DMS153 treated with DMSO at 0.1 percent for 48 hours (cell line): ENCODE measurements around the gene DFFB.

Experiments used
- DNase-seq: peaks from one replicate; lab custom pipeline; 2025; ENCODE audit not compliant: unreplicated experiment; lab: John Stamatoyannopoulos, UW

DFFB gene

DNA sequence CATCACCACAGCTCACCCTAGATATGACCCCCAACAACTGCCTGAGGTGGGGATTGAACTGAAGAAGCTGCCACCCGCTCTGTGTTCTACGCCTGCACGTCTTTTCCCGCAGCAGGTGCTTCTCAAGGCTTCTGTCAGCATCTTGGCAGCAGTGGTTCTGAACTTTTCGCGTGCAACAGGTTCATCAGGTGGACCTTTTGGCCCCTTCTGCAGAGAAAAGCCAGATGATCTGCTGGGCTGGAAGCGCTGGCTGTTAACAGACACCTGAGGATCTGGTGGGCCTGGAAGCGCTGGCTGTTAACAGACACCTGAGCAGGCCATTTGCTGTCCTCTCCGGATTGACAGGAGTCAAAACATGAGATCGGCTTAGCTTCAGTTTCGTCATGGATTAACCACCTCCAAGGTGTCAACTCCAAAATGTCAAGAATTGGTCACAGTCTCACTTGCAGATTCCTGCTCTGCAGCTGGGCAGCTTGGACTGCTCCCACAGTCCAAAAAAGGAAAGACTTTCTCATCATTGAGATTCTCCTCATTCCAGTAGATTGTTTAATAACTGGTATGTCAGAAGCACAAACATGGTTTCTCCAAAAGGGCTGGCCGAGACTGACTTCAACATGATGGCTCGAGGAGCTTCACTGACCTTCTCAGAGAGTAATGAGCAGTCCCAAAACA, 38.1 kb downstream of the DFFB start:
- no peak for DNase-seq

GRCh38 chr1:3895951-3896325, 38.7 kb downstream of the DFFB start:
- no peak for DNase-seq

GRCh38 chr1:3896396-3897000, 39.2 kb downstream of the DFFB start:
- no peak for DNase-seq

- no peak for DNase-seq
Measured at GRCh38 chr1:3898475-3898735, 41.1 kb downstream of the DFFB start.

GRCh38 chr1:3898994-3899753, 41.9 kb downstream of the DFFB start:
- DNase-seq = no peak

DNA sequence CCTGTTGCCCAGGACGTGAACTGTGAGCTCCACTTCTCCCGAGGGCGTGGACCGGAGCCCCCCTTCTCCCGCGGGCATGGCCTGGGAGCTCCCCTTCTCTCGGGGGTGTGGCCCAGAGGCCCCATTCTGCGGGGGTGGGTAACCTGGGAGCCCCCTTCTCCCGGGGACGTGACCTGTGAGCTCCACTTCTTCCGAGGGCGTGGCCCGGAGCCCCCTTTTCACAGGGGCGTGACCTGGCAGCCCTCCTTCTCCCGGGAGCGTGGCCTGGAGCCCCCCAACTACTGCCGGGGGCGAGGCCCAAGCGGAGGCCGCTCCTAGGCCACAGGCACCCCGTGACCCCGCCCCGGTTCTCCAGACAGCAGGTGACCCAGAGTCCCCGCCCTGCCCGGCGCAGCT, 42.5 kb downstream of the DFFB start:
- no peak for DNase-seq

DNA sequence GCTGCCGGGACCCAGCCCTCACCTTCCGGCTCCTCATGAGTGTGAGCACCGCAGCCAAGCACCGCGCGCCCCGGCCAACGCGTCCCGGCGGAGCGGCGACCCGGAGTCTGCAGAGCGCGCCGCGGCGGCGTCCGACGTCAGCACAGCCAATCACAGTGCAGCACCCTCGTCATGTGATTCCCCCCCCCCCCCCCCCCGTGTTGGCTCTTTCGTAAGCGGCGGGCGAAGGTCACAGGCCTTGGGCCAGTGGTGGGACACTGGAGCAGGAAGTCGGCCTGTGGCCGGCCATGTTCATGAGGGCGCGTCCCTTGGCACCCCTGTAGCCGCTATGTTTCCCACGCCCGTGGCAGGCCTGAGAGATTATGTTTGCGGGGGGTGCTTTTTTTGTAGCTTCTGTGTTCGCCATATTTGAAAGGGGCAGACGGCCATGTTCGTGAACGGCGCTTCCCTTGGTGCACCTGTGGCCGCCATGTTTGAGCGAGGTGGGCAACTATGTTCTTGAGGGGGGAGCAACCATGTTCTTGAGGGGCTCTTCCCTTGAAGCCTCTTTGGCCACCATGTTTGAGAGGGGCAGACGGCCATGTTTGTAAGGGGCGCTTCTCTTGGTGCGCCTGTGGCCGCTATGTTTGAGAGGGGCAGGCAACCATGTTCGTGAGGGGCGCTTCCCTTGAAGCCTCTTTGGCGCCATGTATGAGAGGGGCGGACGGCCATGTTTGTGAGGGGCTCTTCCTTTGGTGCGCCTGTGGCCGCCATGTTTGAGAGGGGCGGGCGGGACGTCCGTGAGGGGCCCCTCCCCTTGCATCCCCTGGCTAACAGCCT, 43.1 kb downstream of the DFFB start, which contains the start of gene C1orf174:
Gene C1orf174, minus strand, starts transcription at position 123 of the 819 bp plus-strand sequence. Its CDS starts 86 bp downstream, at position 37.
- DNase-seq = peak; percentile 87

- DNase-seq = peak; percentile 91
Measured at GRCh38 chr1:3900969-3901529, 43.8 kb downstream of the DFFB start.

DNA sequence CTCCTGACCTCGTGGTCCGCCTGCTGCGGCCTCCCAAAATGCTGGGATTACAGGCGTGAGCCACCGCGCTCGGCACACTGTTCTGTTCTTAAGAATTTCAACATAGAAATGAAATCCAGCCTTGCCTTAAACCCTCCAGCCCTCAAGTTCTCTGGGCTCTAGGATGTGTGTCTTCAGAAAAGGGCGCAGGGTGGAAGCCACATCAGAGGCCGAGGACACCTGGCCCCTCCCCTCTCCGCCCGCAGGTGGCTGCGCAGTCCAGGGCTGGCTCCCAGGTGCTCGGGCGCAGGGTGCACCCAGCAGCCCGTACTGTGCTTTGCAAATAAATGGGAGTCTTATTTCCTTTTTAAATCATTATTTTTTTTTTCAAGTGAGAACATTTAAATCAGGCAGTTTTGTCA, 44.8 kb downstream of the DFFB start:
- no peak for DNase-seq

DNA sequence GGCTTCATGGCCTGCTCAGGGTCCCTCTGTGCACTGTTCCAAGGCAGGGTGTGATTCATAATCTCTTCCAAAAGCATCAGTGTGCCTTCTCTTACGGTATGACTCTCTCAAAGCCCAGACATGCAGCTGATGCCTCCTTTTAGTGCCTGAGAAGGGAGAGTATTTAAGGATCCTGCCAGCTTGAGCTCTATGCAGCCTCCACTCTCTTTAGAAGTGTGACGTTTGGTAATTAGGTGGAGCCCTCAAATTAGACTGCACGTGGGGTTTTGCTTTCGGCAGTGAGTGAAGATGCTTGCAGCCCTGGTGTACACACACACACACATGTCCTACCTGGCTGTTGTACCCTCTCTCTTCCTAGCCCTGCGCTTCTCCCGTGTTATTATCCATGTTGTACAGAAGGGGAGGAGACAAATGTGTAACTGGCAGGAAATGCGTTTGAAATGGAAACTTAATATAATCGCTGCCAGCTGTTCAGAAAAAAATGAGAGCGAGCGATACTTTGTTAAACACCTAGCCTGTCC, 45.4 kb downstream of the DFFB start:
- DNase-seq = no peak

DNA sequence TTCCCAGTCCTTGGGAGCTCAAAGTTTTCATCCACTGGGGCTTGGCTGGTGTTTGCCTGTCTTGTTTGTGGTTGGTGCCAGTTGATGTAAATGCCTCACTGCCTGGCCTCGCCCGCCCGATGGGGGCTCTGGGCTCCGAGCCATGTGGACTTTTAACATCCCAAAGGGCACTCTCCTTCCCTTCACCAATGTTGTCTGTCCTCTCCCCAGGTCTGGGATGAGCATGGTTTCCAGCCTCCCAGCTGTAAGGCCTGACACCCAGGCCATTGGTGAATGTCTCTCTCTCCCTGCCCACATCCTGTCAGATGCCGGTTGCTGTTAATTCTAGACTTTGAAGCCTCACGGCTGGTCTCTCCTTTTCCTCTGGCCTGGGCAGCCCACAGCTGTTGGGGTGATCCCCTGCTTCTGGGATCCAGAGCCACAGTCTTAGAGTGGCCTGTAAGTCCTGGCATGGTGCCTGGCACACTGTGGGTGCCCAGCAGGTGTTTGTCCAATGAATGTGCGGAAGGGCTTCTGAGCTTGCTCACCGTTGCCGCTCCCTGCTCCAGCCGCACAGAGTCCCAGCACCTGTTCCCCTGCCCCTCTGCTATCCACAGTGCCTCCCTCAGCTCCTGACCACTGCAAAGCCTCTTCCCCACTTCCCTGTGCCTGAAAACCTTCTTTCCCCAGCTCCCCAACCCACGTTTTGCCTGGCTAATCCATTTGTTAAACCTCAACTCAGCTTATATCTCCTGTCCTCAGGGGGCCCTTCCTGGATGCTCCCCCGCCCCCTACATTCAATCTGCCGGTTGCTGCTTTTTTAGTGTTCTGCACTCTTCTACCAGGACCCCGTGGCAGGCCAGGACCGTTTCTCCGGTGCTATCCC, 46.1 kb downstream of the DFFB start:
- DNase-seq = peak; percentile 32

DNA sequence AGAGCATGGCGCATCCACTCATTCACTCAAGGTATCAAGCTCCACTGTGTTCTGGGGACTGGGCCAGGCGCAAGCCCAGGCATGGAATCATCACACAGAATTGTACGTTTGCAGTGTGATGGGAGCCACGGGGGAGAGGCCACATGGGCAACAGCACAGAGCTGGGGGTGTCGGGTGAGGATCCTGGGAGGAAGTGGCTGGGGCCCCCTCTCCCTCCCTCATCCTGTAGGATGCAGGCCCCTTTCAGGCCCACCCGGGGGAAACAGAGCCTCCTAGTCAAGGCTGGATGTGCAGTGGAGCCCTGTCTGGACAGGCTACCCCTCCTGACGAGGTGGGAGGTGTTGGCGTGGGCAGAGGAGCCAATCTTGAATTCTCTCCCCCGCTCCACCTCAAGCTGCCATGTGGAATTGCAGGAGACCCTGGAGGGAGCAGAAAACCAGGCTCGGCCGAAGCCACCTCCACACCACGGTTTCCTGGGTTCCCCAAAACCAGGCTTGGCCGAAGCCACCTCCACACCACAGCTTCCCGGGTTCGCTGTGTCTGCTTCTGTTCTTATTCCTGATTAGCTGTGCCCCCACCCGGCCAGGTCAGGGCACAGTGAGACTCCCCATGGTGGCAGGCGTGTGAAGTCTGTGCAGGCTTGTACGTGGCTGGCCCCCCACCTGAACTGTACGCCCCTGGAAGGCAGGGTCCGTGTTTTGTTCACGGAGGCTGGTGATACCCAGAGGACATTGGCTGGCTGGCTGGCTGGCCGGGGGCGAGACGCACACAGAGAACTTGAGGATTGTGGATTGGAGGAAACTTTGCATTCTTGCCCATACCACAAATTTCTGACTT, 46.9 kb downstream of the DFFB start:
- DNase-seq = no peak

- DNase-seq = no peak
Measured at GRCh38 chr1:3904843-3905185, 47.5 kb downstream of the DFFB start.

DNA sequence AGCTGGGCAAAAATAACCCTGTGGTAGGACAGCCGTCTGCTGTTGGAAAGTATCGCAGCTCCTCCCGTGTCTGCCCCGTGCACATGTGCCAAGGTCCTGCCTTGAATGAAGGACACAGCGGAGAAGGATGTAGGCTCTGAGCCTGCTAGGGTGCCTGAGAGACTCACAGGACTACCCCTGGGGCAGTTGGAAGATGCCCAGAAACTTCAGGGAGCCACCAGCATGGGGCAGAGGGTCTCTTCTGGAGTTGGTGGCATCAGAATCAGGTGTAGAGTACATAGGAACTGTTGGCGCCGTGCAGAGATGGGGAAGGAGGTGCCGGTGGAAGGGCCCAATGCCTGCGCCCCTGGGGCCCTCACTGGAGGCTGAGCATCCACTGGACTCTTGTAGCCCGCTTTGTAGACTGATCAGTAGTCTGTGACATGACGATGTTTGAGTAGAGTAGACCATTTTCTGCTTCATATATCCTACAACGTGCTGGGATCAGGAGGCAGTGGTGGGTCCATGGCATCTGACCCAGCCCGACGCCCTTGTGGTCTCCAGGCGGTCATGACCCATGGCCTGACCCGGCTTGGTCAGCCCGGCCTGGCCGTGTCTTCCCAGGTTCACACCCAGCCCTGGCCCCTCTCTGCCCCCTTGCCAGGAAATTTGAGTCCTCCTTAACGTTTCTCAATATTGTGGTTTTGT, 48.1 kb downstream of the DFFB start:
- DNase-seq = no peak

- no peak for DNase-seq
Measured at GRCh38 chr1:3905953-3906671, 48.8 kb downstream of the DFFB start.

- DNase-seq = no peak
Measured at GRCh38 chr1:3906672-3907020, 49.4 kb downstream of the DFFB start.

- DNase-seq = no peak
Measured at GRCh38 chr1:3907031-3907534, 49.8 kb downstream of the DFFB start.

GRCh38 chr1:3907621-3908165, 50.4 kb downstream of the DFFB start:
- DNase-seq = no peak
